GM19324 (cell line): ENCODE results near the gene MDH2.
"Not testable (repeated sequence)": the region's sequence is repeated elsewhere in the genome, so short reads cannot be mapped to it uniquely, and the experiment has no call there.

ENCODE experiments used
- ATAC-seq: cut with Tn5 transposase; IDR thresholded peaks from one replicate; pipeline ENCODE4 v1.9.1; 2021; ENCODE audit warnings: mild to moderate bottlenecking, moderate library complexity; ENCODE audit not compliant: unreplicated experiment, low FRiP score

The MDH2 gene

GRCh38 chr7:76069238-76069638 is 21.3 kb downstream of the MDH2 start:
- no peak for ATAC-seq

GRCh38 chr7:76071316-76072242 is 23.7 kb downstream of the MDH2 start:
- no peak for ATAC-seq

DNA sequence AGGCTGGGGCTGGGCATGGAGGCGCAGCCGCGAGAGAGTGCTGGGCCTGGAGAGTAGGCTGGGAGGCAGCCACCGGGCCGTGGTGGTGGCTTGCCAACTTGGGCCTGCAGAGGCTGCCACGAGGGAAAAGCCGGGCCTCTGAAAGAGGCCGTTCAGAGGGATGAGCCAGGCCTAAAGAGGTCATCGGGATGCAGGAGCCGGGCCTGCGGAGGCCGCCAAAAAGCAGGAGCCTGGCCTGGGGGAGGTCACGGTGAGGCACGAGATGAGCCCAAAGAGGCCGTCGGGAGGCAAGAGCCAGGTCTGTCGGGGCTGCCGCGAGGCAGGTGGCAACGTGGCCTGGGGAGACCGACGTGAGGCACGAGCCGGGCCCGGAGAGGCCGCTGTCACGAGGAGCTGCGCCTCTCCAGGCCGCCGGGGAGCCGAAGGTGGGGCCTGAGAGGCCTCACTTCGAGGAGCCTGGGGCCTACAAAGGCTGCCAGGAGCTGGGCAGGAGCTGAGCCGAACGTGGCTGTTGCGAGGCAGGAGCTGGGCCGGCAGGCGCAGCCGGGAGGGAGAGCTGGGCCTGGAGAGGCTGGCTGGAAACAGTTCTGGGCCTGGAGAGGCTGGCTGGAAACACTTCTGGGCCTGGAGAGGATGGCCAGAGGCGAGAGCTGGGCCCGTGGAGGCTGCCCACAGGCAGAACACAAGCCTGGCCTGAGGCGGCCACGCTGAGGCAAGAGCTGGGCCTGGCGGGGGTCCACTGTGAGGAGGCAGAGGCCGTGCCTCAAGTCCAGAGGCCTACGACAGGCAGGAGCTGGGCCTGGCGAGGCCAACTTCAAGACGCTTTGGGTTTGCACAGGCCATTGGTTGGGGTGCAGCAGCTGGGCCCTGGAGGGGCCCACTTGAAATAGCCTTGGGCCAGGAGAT is 24.6 kb downstream of the MDH2 start:
- no peak for ATAC-seq

DNA sequence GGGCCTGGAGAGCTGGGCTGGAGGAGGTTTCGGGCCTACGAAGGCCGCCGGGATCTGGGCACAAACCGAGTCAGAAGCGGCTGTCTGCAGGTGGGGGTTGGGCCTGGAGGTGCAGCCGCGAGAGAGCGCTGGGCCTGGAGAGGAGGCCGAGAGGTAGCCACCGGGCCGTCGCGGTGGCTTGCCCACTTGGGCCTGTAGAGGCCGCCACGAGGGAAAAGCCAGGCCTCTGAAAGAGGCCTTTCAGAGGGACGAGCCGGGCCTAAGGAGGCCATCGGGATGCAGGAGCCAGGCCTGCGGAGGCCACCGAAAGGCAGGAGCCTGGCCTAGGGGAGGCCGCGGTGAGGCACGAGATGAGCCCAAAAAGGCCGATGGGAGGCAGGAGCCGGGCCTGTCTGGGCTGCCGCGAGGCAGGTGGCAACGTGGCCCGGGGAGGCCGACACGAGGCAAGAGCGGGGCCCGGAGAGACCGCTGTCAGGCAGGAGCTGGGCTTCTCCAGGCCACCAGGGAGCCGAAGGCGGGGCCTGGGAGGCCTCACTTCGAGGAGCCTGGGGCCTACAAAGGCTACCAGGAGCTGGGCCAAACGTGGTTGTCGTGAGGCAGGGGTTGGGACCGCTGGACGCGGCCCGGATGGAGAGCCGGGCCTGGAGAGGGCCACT is 25.6 kb downstream of the MDH2 start:
- ATAC-seq = no peak

DNA sequence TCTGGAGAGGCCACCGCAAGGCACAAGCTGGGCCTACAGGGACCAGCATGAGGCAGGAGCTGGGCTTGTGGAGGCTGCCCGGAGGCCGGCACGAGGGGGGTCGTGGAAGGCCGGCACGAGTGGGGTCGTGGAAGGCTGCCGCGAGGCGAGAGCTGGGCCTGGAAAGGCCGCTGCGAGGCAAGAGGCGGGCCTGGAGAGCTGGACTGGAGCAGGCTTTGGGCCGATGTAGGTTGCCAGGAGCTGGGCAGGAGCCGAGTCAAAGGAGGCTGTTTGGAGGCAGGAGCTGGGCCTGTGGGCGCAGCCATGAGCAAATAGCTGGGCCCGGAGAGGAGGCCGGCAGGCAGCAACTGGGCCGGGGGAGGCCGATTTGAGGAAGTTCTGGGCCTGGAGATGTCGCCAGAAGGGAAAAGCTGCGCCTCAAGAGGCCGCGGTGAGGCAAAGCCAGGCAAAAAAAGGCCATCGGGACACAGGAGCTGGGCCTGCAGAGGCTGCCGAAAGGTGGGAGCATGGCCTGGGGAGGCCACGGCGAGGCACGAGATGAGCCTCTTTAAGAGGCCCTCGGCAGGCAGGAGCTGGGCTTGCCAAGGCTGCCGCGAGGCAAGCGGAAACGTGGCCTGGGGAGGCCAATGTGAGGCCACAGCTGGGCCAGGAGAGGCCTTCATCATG is 26.5 kb downstream of the MDH2 start:
- no peak for ATAC-seq

- no peak for ATAC-seq
These were observed 27.1 kb downstream of the MDH2 start for GRCh38 chr7:76074972-76075370.

DNA sequence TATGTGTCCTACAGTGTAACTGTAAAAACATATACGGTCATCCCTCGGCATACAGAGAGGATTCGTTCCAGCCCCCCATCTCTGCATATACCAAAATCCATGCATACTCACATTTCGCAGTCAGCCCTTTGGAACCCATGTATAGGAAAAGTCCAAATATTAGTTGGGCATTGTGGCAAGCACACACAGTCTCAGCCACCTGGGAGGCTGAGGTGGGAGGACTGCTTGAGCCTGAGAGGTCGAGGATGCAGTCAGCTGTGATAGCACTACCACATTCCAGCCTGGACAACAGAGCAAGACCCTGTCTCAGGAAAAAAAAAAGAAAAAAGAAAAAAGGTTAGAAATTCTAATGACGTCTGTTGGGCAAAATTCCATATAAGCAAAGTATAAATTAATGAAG is 29.1 kb downstream of the MDH2 start:
- no peak for ATAC-seq

DNA sequence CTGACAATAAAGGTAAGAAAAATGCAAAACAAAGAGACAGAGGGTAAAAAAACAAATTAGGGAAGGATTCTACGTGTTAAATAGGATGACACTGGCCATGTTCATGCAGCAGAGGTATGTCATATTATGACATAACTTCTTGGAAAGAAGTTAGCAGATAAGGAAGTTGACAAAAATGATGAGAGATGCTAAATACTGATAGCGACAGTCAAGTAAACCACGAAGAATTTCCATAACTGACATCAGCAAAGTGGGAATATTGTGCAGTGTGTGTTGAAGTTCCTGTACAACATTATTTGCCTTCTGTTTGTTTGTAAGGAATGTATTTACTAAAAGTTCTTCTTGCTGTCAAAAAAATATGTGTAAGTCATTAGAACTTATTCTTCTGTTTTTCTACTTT is 29.5 kb downstream of the MDH2 start:
- ATAC-seq = no peak

GRCh38 chr7:76080204-76080603 is 32.3 kb downstream of the MDH2 start:
- no peak for ATAC-seq

DNA sequence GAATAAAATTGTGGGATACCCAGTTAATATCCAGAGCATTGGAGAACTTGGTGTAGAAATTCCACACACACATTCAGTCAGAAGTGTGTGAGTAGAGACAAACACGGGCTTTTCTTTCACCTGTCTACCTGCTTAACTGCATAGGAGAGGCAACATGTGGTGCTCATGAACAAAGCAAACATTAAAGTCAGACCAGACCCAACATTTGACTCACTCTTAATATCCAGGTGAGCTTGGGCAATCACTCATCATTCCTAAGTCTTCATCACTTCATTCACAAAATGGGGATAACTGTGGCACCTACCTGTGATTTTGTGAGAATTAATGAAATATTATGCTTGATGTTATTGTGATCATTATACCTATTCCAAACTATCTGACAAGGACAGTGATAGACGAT is 36.2 kb downstream of the MDH2 start:
- not testable (repeated sequence) for ATAC-seq

GRCh38 chr7:76086070-76086469 is 38.2 kb downstream of the MDH2 start:
- no peak for ATAC-seq

DNA sequence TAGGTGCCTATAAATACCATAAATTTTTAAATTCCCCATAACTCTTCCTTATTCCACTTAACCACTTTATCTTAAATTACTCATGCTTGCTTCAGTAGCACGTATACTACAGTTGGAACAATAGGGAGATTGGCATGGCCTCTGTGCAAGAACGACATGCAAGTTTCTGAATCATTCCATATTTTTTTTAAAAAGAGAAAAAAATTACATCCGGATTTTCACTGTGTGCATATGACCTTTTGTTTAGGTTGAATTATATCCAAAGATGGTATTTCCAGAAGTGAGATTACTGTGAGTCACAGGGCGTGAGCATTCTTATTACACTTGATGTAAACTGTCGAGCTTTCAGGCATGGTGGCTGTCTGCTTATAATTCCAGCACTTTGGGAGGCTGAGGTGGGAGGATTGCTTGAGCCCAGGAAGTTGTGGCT is 39.5 kb downstream of the MDH2 start:
- ATAC-seq = not testable (repeated sequence)

- no peak for ATAC-seq
These were observed 42.1 kb downstream of the MDH2 start for GRCh38 chr7:76089865-76090475.

DNA sequence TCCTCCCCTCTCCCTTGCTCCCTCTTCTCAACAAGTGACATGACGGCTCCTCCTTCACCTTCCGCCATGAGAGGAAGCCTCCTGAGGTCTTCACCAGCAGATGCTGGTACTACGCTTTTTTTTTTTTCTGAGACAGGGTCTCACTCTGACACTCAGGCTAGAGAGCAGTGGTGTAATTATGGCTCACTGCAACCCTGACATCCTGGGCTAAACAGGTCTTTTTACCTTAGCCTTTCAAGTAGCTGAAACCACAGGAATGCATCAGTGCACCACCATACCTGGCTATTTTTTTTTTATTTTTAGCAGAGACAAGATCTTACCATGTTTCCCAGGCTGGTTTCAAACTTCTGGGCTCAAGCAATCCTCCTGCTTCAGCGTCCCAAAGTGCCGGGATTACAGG is 43.6 kb downstream of the MDH2 start:
- ATAC-seq = no peak

DNA sequence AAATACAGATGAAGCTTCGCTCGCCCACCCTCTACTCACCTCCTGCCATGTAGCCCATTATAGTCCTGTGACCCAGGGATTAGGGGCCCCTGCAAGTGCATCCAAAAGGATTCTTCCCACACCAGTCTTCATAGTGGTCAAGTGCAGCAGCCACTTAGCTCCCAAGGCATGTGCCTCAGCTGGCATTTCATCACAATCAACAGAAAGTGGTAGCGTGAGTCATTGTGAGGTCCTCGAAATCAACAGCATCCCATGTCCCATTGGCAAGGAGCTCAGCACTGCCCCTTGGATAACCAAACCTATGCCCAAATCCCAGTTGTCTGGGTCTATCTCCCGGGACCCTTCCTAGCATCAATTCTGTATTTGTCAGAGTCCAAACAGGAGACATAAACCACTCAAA is 45.6 kb downstream of the MDH2 start:
- not testable (repeated sequence) for ATAC-seq

DNA sequence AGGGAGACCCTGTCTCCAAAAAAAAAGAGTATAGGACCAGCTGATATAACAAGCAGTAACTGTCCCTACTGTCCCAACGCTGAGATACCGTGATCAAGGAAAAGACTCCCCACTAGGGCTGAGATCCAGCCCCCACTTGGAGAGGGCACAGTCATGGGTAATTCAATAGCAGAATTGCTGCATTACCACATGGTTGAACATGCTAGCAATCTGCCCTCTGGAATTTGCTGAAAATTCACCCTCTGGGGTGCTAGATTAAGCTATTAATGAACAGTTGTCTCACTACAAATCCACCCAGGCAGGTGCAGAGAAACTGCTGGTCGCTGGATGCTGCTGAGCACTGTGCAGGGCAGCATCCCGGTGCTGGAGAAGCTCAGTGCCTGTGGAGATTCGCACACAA is 46.4 kb downstream of the MDH2 start:
- ATAC-seq = not testable (repeated sequence)

DNA sequence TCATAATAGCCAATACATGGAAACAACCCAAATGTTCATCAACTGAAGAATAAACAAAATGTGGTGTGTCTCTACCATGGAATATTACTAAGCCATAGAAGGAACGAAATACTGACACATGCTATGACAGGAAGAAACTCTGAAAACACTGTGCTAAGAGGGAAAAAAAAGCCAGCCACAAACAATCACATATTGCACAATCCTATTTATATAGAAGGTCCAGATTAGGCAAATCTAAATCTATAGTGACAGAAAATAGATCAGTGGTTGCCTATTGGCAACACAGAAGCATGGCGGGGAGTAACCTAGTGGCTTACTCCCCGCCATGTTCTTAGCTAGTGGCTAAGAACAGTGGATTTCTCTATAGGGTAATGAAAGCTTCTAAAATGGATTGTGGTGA is 48.0 kb downstream of the MDH2 start:
- ATAC-seq = no peak

DNA sequence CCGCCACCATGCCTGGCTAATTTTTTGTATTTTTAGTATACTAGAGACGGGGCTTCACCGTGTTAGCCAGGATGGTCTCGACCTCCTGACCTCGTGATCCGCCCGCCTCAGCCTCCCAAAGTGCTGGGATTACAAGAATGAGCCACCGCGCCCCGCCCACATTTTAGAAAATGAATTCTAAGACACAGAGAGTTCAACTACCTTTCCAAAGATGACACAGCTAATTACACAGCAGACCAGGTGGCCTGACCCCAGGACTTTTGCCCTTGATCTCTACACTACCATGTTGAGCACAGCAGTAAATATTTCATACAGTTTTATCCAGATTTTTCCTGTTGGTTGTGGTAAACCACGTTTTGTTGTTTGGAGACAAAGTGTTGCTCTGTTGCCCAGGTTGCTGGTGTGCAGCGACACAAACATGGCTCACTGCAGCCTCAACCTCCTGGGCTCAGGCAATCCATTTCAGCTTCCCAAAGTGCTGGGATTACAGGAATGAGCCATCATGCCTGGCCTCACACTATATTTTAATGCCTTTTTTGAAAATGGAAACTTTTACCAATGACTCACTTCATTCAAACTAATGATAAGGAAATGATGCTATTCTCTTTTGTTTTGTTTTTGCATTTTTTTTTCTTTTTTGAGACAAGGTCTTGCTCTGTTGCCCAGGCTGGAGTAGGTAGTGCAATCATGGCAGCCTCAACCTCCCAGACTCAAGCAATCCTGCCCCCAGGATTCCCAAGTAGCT is 54.0 kb downstream of the MDH2 start:
- not testable (repeated sequence) for ATAC-seq

DNA sequence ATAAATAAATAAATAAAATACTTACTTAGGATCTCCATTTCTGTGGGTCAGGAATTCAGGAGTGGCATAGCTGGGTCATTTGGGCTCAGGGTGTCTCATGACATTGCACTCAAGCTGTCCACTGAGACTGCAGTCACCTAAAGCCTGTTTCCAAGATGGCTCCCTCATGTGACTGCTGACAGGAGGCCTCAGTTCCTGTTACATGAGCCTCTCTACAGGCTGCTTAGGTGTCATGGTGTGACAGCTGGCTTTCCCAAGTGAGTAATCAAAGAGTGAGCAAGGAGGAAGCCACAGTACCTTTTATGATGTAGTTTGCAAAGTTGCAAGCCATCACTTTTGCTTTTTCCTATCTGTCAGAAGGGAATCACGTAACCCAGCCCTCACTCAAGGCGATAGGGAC is 55.9 kb downstream of the MDH2 start:
- ATAC-seq = not testable (repeated sequence)
